Measurements from ENCODE around the gene OXT. TPM values are rescaled to one million over a fixed set of nuclear protein-coding genes. Genes with fewer than 3 reads are reported as not detected.
A peak's percentile ranks its signal among the peaks of the same experiment; 100 is the strongest.

The OXT gene
- total RNA-seq, 1 donor, result not detected

DNA sequence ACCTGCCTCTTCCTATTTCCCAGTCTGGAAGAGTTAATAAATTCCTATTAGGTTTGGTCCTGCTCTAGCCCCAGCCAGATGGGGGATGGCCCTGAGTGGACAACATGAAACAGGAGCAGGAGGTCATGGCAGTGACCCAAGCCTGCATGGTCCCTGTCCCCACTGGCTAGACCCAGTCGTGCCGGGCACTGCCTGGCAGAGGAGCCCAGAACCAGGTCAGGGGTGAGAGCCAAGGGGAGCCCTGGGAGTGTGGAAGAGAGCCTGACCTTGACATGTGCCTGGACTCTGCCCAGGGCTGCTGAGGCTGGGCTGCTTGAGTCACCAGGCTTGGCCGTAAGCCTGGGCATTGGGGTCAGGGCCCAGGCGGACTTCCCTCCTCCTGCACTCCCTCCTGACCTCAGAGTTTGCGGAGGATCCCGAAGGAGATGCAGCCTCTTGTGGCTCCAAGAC, 9.5 kb downstream of the OXT start:
- DNase-seq (ENCODE audit: insufficient read length, low spot score, missing footprints), result peak; percentile 100
- H3K27ac ChIP-seq (ENCODE audit: low read depth, low read length), result no peak overlapping the region
- H3K9me3 ChIP-seq (ENCODE audit: low read depth, low read length), result no peaks in the 10 kb centered on the region
- no peaks in the 10 kb centered on the region for H3K79me2 ChIP-seq (ENCODE audit: insufficient read depth, low read length)
- H4K20me1 ChIP-seq (ENCODE audit: insufficient read depth, low read length), result no peaks in the 10 kb centered on the region
- no peak overlapping the region for H3K4me2 ChIP-seq (ENCODE audit: insufficient read depth, low read length)
- H3K27me3 ChIP-seq (ENCODE audit: insufficient read depth, low read length), result peaks cover 34% of the 10 kb centered on the region
- H3K4me3 ChIP-seq (ENCODE audit: insufficient read depth, low read length), result no peak overlapping the region
- H2AFZ ChIP-seq (ENCODE audit: low read length), result no peak overlapping the region
- TF ChIP-seq, protein P1, sequence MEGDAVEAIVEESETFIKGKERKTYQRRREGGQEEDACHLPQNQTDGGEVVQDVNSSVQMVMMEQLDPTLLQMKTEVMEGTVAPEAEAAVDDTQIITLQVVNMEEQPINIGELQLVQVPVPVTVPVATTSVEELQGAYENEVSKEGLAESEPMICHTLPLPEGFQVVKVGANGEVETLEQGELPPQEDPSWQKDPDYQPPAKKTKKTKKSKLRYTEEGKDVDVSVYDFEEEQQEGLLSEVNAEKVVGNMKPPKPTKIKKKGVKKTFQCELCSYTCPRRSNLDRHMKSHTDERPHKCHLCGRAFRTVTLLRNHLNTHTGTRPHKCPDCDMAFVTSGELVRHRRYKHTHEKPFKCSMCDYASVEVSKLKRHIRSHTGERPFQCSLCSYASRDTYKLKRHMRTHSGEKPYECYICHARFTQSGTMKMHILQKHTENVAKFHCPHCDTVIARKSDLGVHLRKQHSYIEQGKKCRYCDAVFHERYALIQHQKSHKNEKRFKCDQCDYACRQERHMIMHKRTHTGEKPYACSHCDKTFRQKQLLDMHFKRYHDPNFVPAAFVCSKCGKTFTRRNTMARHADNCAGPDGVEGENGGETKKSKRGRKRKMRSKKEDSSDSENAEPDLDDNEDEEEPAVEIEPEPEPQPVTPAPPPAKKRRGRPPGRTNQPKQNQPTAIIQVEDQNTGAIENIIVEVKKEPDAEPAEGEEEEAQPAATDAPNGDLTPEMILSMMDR (IDR thresholded peaks at IDR 0.05; ENCODE audit: extremely low read depth, low read depth, low read length), result no peak
- peaks cover 10% of the 10 kb centered on the region for H3K4me1 ChIP-seq (ENCODE audit: insufficient read depth, low read length)
- H3K36me3 ChIP-seq (ENCODE audit: insufficient read depth, low read length), result no peaks in the 10 kb centered on the region

DNA sequence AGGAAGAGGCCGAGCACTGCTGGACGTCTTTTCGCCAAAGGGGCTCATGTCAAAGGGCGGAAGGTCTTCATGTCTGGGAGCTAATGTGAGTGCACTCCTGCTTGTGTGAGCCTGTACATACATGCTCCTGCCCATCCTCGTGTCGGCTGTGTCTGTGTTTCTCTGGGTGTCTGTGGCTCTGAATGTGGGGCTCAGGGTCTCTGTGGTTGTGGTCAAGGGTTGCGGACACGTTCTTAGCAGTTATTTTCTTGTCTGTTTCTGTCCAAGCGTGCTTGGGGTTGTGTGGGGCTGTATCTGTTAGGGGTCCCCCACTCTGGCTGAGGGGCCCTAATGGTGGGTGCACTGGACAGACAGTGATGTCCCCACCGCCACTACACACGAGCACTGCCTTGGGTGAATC, 10.2 kb downstream of the OXT start:
- TF ChIP-seq, protein P1 (IDR thresholded peaks at IDR 0.05; ENCODE audit: extremely low read depth, low read depth, low read length), result no peak
- Histone ChIP-seq H3K9me3 (ENCODE audit: low read depth, low read length) (no peaks in the 10 kb centered on the region), H4K20me1 (ENCODE audit: insufficient read depth, low read length) (no peaks in the 10 kb centered on the region), H3K4me1 (ENCODE audit: insufficient read depth, low read length) (peaks cover 10% of the 10 kb centered on the region), H3K79me2 (ENCODE audit: insufficient read depth, low read length) (no peaks in the 10 kb centered on the region), H3K27ac (ENCODE audit: low read depth, low read length) (no peak overlapping the region), H3K4me3 (ENCODE audit: insufficient read depth, low read length) (no peak overlapping the region), H3K36me3 (ENCODE audit: insufficient read depth, low read length) (no peaks in the 10 kb centered on the region), H2AFZ (ENCODE audit: low read length) (no peak overlapping the region), H3K27me3 (ENCODE audit: insufficient read depth, low read length) (peaks cover 34% of the 10 kb centered on the region), H3K4me2 (ENCODE audit: insufficient read depth, low read length) (no peak overlapping the region)
- peak; percentile 85 for DNase-seq (ENCODE audit: insufficient read length, low spot score, missing footprints)

DNA sequence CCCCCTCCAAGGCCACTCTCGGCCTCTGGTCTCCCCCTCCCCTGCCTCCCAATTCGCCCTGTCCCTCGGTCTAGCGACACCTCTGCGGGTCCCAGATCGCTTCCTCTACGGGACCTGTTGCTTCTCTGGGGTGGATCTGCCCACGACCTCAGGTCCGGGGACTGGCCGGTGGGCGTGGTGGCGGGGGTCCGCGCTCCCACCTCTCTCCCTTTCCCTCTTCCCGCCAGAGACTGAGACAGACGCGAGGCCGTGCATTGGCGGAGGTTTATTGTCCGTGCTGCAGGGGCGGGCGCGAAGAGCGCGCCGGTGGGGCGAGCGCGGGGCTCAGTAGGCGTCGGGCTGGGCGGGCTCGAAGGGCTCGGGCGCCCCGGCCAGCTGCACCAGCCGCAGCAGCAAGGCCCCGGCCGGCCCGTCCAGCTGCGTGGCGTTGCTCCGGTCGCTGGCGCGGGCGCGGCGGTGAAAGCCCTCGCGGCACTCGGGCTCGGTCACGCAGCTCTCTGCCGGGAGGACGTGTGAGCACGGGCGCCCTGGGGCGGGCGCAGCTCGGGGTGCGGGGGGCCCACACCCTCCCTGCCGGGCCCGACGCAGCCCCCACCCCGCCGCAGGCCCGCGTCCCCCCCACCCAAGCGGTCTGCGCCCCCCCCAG, 11.0 kb downstream of the OXT start:
- TF ChIP-seq, protein P1 (IDR thresholded peaks at IDR 0.05; ENCODE audit: extremely low read depth, low read depth, low read length), result no peak
- H3K36me3 ChIP-seq (ENCODE audit: insufficient read depth, low read length), result no peaks in the 10 kb centered on the region
- peak; percentile 94 for DNase-seq (ENCODE audit: insufficient read length, low spot score, missing footprints)
- H3K9me3 ChIP-seq (ENCODE audit: low read depth, low read length), result no peaks in the 10 kb centered on the region
- peaks cover 34% of the 10 kb centered on the region for H3K27me3 ChIP-seq (ENCODE audit: insufficient read depth, low read length)
- H3K4me2 ChIP-seq (ENCODE audit: insufficient read depth, low read length), result no peak overlapping the region
- H3K79me2 ChIP-seq (ENCODE audit: insufficient read depth, low read length), result no peaks in the 10 kb centered on the region
- H2AFZ ChIP-seq (ENCODE audit: low read length), result no peak overlapping the region
- H3K27ac ChIP-seq (ENCODE audit: low read depth, low read length), result no peak overlapping the region
- H3K4me3 ChIP-seq (ENCODE audit: insufficient read depth, low read length), result no peak overlapping the region
- peaks cover 10% of the 10 kb centered on the region for H3K4me1 ChIP-seq (ENCODE audit: insufficient read depth, low read length)
- H4K20me1 ChIP-seq (ENCODE audit: insufficient read depth, low read length), result no peaks in the 10 kb centered on the region

DNA sequence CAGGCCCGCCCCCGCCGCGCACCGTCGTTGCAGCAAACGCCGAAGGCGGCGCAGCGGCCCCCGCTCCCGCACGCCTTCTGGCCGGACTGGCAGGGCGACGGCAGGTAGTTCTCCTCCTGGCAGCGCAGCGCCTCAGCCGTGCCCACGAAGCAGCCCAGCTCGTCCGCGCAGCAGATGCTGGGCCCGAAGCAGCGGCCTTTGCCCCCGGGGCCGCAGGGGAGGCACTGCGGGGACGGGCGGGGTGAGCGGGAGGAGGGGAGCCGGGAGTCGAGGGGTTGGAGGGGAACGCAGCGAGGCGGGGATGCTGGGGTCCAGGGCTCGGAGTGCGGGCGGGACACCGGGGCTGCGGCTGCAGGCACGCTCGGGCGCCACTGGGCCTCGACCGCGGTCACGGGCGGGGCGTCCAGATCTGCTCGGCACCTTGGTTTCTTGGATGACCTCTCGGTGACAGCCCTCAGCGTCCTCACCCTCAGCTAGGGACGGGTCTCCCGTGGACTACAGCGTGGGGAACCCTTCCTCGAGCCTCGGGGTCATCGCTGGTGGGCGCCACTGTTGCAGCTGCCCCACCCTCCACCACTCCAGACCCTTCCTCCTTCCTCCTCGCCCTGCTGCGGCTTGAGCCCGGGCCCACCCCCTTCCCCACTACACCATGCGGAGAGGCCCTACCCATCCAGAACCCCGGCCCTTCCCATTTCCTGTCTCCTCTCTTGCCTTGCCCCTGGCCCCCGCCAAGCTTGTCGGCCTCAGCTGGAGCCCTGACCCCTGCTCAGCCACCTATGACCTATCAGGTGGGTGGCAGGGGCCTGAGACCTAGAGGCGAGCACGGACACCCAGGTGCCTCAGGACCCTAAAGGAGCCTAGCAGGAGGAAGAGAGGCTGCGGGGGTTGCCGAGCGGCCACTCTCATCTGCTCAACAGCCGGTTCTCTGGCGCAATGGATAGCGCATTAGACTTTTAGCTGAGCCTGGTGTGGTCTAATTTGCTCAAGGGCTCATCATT, 11.8 kb downstream of the OXT start:
- Histone ChIP-seq H3K9me3 (ENCODE audit: low read depth, low read length) (no peaks in the 10 kb centered on the region), H3K27me3 (ENCODE audit: insufficient read depth, low read length) (peaks cover 34% of the 10 kb centered on the region), H3K27ac (ENCODE audit: low read depth, low read length) (no peak overlapping the region), H4K20me1 (ENCODE audit: insufficient read depth, low read length) (no peaks in the 10 kb centered on the region), H3K4me1 (ENCODE audit: insufficient read depth, low read length) (peaks cover 10% of the 10 kb centered on the region), H3K36me3 (ENCODE audit: insufficient read depth, low read length) (no peaks in the 10 kb centered on the region), H3K4me3 (ENCODE audit: insufficient read depth, low read length) (no peak overlapping the region), H3K79me2 (ENCODE audit: insufficient read depth, low read length) (no peaks in the 10 kb centered on the region), H2AFZ (ENCODE audit: low read length) (no peak overlapping the region), H3K4me2 (ENCODE audit: insufficient read depth, low read length) (no peak overlapping the region)
- TF ChIP-seq, protein P1 (IDR thresholded peaks at IDR 0.05; ENCODE audit: extremely low read depth, low read depth, low read length), result no peak
- peak; percentile 73 for DNase-seq (ENCODE audit: insufficient read length, low spot score, missing footprints)

Measured in osteoblast (primary cell).